Suppressor macrophage treated with lipopolysaccharide for 4 hours (primary cell): Measurements from ENCODE around the gene TRIM9.

Source experiments
- DNase-seq: peaks from one replicate; pipeline ENCODE4 v3.0.0-alpha.2; 2020

Gene TRIM9

GRCh38 chr14:51092965-51093364 lies 1.9 kb downstream of the TRIM9 start:
- no peak for DNase-seq

- DNase-seq = no peak
These were observed 5.6 kb downstream of the TRIM9 start for GRCh38 chr14:51089278-51089677.

DNA sequence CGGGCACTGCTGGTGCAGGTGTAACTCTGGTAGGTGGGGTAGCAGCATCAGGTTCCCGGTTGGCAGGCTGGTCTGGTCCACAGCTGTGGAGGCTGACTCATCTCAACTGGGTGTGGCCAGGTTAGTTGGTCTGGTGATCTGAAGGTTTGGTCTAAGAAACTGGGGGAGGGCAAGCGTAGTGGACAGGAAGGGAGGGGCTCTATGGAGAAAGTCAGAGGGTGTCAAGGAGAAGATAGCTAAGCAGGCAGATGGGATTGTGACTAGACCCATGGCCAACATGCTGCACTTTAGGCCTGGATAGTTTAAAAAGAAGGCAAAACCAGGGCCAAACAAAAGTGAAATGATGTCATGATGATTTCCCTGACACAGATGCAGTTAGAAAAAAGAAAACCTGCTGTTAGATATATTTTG lies 7.9 kb downstream of the TRIM9 start:
- no peak for DNase-seq

DNA sequence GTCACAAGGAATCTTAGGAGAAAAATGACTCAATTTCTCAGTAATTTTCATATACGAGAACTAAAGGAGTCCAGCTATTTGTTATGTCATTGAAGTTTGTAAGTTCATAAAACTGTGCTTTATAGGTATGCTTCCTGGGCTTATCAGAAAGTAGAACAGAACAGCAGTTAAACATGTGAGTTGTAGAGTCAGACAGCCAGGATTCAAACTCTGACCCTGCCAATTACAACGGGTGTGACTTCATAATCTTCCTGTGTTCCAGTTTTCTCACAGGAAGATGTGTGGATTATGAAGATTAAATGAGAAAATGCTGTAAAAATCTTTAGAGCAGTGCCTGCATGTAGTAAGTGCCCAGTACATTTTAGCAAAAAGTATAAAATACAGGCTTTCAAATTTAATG lies 8.9 kb downstream of the TRIM9 start:
- no peak for DNase-seq

- no peak for DNase-seq
These were observed 9.9 kb downstream of the TRIM9 start for GRCh38 chr14:51084962-51085361.

GRCh38 chr14:51084507-51084906 lies 10.4 kb downstream of the TRIM9 start:
- DNase-seq = no peak

DNA sequence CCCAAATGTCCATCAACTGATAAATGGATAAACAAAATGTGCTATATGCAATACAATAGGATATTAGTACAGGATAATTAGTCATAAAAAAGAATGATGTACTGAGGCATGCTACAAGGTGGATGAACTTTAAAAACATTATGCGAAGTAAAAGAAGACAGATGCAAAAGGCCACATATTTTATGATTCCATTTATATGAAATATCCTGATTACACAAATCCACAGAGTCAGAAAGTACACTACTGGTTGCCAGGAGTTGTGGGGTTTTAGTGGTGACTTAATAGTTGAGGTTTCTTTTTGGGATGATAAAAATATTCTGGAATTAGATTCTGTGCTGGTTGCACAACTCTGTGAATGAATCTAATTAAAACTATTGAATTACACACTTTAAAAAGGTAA lies 12.6 kb downstream of the TRIM9 start:
- no peak for DNase-seq

DNA sequence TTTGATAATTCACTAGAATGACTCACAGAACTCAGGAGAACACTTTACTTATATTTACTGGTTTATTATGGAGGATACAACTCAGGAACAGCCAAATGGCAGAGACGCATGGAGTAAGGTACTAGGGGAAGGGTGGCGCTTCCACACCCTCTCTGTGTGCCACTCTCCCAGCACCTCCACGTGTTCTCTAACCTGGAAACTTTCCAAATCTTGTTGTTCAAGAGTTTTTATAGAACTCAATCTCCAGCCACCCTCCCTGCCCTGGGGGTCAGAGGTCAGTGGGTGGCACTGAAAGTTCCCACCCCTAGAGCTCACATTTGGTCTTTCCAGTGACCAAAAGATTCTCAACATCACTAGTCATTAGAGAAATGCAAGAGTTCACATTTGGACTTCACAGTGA lies 13.2 kb downstream of the TRIM9 start:
- DNase-seq = no peak

DNA sequence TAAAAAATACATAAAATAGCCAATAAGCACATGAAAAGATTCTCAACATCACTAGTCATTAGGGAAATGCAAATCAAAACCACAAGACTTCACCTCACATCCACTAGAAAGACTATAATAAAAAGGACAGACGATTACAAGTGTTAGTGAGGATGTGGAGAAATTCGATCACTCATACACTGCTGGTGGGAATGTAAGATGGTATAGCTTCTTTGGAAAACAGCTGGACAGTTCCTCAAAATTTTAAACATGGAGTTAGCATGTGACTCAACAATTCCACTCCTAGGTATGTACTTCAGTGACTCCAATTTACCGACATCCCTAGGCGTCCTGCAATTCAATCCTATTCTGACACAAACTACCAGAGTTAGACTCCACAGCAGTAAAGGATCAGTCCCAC lies 13.7 kb downstream of the TRIM9 start:
- DNase-seq = no peak

GRCh38 chr14:51080645-51081044 lies 14.3 kb downstream of the TRIM9 start:
- DNase-seq = no peak

DNA sequence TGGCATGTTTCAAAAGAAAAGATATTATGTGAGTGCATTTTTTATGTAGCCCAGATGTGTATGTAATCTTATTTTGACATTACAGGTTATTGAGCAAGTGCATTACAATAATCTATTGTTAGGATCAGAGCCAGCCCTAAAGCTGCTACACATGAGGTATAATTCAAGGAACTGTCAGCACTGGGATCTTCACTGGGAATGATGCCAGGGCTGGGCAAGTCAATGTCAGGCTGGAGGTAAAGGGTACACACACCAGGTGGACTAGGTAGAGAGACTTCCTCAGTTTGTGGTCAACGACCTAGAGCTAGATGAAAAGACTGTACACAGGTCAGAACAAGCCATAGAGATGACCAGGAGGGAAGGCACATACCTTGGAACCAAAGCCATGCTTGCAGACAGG lies 15.4 kb downstream of the TRIM9 start:
- no peak for DNase-seq

- DNase-seq = peak; percentile 74
These were observed 15.8 kb downstream of the TRIM9 start for GRCh38 chr14:51079085-51079484.

DNA sequence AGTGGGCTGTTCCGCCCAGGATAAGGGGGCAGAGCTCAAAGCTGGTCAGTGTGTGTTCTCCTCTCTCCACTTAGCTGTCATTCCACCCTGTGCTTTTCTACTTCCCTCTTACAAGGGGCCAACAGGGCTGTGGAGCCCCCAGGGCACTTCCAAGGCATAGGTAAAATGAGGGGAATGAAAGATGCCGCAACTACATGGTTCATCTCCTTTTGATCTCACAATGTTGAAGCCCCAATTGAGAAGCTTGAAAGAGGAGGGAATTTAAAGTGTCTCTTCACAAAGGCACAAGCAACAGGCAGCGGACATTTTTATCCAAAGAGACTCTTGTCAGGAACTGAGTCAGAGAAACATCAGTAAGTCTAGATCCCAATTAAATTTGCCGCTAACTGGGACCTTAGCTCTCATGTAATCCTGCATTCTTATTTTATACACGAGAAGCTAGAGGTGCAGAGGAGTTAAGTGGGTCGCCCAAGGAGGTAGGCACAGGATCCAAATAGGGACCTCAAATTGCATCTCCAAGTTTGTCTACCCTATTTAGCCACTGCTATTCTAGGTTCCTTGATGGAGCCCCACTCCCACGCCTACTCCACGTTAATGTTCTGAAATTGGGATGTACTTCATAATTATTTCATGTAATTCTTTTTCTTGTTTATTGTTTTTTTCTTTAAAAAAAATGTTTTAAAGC lies 20.1 kb downstream of the TRIM9 start:
- DNase-seq = no peak

GRCh38 chr14:51073731-51074130 lies 21.2 kb downstream of the TRIM9 start:
- no peak for DNase-seq

- DNase-seq = no peak
These were observed 21.9 kb downstream of the TRIM9 start for GRCh38 chr14:51072976-51073375.

GRCh38 chr14:51071857-51072256 lies 23.0 kb downstream of the TRIM9 start:
- DNase-seq = no peak

DNA sequence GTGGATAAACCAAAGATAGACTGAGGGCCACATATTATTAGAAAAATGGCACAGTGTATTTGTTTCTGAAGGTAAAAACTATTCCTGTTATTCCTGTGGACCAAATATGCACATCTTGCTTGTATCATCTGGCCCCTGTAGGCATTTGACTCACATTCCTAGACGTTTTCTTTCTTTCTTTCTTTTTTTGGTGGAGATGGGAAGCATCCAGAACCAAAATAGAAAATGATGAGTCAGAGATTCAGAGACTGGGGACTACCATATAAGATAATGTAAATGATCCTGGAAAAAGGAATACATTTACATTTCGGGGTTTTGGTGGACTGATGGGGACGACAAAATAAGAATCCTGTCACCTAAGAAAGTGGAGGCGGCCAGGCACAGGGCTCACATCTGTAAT lies 24.2 kb downstream of the TRIM9 start:
- no peak for DNase-seq

DNA sequence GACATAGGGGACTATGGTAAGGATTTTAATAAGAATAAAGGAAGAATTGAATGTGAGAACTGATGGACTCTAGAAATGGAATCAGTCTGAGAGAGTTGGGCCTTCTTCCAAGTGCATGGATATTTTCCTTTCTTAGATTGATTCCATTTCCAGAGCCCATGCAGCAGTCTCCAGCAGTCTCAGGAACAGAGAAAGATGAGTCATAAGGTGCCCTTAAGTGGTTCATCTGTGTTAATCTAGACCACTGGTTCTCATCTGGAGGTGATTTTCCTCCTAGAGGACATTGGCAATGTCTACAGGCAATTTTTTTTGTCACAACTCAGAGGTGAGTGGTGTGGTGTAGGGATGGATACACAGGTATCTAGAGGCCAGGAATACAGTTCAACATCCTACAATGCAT lies 25.9 kb downstream of the TRIM9 start:
- DNase-seq = no peak

DNA sequence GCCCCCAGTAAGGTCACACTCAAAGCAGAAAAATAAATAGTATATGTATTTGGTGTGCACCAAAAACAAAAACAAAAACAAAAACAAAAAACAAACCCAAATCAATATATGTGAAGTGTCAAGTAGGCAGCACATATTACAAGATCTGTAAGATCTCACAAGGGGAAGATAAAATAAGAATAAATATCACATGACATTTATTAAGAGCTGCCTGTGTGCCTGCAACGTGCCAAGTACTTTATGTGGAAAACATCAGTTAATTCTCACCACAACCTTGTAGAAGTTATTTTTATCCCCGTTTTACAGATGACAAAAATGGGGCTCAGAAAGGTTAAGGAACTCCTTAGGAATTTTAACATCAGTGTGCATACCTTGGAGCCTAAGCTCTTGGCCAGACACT lies 26.6 kb downstream of the TRIM9 start:
- no peak for DNase-seq

DNA sequence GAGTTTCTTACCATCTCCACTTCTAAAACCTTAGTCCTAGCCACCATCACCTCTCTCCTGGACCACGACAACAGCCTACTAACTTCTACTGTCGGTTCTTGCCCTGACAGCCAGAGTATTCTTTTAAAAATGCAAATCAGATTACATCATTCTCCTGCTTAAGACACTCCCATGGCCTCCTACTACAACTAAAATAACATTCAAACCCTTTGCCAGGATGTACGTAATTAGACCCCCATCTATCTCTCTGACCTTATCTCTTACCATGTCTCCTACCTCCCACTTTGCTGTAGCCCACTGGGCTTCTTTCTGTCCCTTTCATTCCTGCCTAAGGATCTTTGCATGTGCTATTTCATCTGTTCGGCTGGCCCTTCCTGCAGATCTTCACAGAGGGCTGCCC lies 27.6 kb downstream of the TRIM9 start:
- no peak for DNase-seq

DNA sequence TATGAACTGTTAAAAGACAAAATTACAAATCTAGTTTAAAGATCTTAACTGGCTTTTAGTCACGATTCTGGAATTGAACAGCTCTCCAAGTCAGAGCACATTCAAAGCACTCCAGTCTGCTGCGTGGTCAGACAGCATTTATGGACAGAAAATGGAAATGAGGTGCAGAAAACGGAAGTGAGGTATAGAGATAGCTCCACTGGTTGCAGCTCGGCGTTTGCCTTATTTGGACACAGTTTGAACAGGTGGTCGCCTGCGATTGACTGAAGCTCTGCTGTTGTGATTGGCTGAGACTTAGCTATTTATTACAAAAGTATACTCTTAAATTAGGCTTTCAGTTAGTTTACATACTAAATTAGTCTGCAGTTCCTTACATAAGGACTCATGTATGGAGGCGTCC lies 28.3 kb downstream of the TRIM9 start:
- no peak for DNase-seq

DNA sequence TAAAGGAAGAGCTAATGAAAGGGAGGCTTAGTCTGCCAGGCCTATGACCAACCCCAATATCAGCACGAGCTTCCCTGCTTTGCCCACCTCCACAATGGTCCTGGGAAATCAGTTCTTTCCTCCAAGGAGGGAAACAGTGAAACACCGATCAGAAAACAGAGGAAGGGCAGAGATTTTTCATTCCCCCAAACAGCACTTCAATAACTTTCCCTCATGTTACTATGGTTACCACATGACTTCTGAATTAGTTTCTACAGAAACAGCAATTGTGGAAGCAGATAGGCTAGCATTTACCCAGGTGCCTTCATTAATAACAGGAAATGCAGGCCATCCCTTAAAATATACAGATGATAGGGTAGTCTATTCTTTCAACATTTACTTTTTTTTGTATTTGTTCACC lies 35.9 kb downstream of the TRIM9 start:
- DNase-seq = no peak

DNA sequence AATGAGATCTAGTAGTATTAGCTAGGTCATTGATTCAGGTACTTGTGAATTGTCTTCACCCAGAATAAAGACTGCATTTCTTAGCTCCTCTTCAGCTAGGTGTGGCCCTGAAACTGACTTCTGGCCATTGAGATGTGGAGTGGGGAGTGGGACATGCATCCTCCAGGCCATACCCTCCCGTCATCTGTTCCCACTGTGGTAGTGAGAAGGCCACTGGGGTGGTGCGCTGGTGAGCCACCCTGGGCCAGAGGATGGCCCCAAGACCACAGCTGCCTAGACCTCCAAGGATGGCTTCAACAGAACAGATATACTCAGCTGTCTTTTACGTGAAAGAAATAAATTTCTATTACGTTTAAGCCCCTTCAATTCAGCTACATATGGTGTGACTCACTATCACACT lies 36.5 kb downstream of the TRIM9 start:
- no peak for DNase-seq

DNA sequence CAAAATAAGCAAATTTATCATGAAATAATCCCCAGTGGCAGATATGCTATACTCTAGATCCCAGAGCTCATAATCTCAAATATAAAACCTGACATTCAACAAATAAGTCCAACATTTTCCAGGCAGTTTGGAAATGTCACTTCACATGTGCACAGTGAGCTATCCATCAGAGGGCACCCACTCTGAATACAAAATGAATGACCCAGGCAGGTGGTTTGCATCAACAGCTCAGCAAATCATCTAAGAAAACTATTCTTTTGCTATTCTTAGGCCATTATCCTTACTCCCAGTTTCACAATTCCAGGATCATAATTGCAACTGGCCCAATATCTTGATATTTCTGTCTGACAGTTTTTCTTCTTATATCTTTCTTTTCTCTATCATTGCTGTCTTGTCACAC lies 38.5 kb downstream of the TRIM9 start:
- no peak for DNase-seq

DNA sequence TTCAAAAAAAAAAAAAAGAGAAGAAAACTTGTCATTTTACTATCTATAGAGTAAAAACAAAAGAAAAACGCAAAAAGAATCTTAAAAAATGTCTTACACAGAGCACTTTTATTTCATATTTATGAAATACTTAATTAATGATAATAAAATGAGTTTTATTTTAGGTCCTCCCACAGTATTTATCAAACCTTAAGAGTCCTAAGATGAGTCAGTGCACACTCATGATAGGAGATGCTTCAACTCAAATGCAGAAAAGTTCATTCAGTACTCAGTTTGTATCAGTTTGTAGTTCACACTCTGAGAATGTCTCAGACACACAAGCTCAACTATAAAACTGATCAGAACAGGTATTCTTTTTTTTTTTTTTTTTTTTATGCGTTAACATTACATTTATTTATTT lies 41.7 kb downstream of the TRIM9 start:
- DNase-seq = no peak

GRCh38 chr14:51044961-51045360 lies 49.9 kb downstream of the TRIM9 start:
- DNase-seq = no peak
